SIG-M5 (cell line): ENCODE data around the gene LIF.
"Not testable (repeated sequence)": the region's sequence is repeated elsewhere in the genome, so short reads cannot be mapped to it uniquely, and the experiment has no call there.

ENCODE experiments used
- DNase-seq: peaks from one replicate; lab custom pipeline; 2025; lab: John Stamatoyannopoulos, UW

Gene LIF

DNA sequence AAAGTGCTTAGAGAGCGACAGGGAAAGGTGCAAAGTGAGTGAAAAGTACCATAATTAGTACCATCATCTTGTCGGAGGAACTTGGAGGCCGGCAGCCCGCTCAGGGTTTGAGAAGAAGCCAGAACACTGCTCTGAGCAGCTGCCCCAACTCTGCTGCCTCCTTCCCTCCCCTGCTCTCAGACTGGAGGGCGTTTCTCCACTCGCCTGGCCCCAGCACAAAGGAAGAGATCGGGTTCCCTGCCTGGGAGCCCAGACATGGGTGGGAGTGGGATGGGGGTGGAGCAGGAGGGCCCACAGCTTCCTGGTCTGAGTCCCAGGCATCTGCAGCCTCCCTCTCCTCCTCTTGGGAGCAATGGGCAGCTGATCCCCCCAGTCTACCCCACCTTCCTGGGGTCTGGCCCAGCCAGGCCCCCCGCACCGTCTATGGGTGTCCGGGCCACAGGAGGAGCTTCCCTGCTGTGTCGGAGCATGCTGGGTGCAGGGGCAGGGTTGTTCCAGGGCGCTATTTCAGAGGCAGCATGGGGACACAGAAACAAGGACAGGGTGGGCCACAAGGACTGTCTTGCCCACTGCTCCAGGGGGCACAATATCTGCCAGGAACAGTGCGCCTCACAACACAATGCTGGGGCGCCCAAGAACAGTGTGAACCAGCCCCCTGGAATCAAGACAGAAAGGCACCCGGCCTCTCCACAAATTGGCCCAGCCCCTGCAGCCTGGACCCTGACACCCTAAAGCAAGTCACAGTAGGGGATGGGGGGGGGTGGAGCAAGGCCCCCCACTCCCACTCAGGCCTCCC, 4.8 kb downstream of the LIF start:
- no peak for DNase-seq

DNA sequence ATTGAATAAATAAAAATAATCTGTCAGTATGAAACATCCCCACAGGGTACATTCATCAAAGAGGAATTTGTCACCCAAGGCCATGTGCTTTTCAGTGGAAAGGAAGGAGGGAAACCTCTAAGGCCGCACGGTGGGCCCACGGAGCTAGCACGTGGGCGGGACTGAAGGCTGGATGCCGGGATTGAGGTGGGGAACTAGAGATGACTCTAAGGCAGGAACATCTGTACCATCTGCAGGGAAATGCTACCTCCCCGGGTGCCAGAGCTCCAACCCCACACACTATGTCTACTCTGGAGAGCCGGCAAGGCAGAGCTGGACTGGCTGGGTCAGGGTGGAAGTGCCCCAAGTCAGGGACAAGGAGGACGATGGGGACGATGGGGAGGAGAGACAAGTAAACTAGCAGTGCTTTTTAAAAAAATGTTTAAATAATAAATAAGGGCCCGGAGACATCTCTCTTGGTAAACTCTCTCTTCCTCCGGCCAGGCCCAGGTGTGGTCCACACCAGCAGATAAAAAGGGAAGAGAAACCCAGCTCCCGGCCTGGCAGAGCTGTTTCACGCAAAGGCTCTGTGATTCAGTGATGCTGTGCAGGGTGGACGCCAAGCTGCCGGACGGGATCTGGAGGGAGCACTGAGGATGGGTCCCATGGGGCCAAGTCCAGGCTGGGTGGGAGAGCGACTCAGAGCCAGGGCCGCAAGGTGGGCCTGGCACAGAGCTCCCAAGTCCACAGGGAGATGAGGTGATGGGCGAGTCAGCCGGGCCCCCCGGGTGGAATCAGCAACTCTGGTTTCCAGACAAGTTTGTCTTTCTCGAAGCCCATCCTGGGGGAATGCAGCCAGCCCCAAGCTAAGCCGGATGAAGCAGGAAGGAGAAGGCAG, 5.8 kb downstream of the LIF start:
- DNase-seq, result no peak

DNA sequence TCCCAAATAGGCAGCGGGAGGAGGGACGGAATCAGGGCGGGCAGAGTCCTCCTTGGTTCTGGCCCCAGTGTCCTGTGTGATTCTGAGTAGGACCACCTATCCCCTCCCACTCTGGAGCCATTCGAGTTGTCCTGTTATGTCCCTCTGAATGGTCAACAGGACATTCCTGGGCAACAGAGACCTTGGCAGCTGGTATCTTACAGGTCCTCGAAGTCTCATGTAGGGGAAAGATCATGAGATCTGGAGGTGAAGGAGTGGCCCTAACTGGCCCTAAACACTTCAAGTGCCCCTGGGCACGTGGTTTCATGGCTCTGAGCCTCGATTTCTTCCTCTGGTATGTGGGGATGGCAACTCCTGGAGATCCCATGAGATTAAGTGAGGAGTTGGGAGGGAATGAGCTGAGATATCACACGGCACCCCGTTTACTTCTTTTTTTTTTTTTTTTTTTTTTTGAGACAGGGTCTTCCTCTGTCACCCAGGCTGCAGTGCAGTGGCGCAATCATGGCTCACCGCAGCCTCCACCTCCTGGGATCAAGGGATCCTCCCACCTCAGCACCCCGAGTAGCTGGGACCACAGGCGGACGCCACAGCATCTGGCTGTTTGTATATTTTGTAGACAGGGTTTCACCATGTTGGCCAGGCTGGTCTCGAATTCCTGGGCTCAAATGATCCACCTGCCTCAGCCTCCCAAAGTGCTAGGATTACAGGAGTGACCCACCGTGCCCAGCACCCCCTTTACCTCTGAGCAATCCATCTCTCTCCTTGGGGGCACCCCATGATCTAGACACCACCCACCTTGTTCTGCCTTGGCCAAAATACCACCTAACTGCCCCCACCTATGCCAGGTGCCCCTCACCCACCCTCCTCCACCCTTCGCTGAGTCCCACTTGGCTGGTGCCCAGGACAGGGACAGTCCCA, 6.8 kb downstream of the LIF start:
- DNase-seq, result no peak

DNA sequence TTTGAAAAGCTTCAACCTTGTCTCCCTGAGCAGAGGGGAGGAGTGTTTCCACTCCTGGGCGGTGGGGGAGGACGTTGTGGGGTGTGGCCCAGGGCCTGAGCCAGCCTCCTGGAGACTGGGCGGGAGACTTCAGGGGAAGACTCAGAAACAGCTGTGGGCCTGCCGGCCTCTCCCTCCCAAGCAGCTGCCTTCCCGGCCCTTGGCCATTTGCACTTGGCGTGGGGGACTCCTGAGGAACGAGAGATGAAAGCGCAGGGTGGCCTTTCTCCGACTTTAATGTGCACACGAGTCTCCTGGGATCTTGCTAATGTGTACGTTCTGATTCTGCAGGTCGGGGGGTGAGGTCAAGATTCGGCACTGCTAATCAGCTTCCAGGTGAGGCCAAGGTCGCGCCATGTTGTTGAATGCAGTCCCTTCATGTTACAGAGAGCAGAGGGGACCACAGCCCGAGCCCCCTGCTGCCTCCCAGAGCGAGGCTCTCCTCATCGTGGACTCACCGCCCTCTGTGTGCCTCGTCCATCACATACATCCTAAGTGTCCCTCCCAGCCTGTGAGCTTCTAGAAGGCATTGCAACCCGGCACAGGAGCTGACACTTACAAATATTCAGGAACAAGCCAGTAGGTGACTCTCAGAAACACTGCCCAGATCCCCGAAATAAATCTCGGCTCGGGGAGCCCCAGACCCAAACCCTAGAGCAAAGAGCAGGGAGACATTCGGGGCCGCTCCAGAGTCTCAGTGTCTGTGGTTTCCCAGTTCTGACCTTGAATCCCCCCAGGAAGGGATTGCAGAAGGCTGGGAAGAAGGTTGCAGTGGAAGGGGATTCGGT, 7.7 kb downstream of the LIF start:
- DNase-seq, result no peak

DNA sequence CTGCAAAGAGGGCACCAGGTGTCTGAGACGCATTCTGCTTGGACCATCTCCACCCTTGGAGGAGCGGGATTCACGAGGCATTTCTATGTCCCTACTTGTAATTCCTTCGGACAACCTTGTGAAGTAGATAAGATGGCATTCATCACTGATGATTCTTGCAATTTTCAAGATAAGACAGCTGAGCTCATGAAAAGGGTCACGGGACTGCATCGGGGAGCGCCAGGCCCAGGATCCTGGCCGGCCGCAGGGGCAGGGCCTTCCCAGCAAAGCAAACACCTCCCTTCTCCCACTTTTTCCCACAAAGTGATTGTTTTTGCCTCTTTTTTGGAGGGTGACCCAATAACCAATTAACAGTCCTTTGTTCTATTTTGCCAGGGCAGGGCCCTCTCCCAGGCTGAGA, 8.4 kb downstream of the LIF start:
- DNase-seq, result no peak

DNA sequence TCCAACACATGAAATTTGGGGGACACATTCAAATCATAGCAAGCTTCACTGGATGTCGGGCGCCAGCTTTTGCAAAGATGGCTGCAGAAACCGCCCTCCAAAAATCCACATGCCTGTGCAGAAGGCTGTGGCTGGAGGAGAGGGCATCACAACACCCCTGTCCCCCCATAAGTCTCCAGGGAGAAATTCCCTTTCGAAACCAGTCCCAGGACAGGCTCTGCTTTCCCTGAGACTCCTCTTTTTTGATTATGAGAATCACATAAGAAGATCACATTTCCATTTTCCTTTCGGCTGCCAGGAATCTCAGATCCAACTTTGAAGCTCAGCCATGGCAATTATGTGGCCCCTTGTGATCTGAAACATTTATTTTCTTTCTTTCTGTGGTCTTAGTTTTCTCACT, 9.7 kb downstream of the LIF start:
- DNase-seq, result no peak

DNA sequence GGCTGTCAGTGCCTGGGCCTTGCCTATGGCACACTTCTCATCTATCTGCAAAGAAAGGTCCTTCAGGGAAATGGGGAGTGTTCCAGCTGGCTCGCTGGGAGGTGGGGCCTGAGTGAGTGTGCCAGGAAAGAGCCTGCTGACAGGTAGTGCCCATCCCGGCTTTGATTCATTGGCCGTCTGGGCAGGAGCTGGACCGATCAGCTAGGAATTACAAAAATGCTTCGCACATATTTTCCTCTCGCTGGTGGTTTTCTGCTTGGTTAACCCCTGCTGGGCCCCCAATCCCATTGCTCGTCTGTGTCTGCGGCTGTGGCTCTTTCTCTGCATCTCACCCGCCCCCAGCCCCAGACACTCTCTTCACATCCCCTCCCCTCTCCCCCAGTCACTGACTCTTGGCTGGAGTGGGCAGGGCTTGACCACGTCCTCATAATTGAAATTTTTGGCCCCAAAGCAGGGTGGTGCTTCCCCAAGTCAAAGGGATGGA, 10.8 kb downstream of the LIF start:
- no peak for DNase-seq

DNA sequence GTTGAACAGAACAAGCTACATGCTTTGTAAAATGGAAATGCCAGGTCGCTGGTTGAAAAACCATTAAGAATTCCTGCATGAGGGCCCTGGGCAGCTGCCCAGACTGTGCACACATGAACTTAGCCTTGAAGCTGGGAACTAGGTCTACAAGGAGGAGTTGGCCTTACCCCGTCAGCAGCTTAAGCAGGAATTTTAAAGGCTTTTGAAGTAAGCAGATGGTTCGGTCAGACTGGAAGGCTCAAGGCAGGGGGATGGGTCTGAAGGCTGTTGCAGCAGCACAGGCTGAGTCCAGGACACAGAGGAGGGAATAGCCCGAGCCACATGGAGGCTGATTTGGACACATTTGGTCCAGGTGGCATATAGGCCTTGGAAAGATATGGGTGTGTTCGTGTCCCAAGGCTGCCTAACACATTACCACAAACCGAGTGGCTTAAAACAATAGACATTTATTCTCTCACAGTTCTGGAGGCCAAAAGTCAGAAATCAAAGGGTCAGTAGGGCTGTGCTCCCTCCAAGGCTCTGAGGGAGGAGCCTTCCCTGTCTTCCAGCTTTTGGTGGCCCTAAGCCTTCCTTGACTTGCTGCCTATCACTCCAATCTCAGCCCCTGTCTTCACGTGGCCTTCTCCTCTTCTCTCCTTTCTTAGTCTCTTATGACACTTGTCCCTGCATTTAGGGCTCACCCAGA, 11.6 kb downstream of the LIF start:
- DNase-seq, result no peak

DNA sequence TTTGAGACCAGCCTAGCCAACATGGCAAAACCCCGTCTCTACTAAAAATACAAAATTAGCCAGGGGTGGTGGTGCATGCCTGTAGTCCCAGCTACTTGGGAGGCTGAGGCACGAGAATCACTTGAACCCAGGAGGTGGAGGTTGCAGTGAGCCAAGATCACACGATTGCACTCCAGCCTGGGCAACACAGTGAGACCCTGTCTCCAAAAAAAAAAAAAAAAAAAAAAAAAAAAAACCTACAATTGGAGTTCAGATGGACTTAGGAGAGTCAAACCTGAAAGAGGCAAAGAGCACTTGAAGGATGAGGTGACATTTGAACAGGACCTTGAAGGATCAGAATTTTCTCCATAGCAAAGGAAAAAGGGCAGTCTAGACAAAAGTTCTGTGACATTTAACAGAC, 12.2 kb downstream of the LIF start:
- not testable (repeated sequence) for DNase-seq

DNA sequence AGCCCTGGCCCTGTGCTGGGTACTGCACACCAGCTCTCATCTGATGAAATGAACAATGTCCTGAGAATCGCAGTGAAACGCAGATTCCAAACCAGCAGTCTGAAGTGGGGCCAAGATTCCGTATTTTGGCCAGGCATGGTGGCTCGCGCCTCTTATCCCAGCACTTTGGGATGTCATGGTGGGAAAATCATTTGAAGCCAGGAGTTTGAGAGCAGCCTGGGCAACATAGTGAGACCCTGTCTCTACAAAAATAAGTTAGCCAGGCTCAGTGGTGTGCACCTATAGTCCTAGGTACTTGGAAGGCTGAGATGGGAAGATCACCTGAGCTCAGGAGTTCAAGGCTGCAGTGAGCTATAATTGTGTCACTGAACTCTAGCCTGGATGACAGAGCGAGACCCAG, 13.0 kb downstream of the LIF start:
- no peak for DNase-seq

DNA sequence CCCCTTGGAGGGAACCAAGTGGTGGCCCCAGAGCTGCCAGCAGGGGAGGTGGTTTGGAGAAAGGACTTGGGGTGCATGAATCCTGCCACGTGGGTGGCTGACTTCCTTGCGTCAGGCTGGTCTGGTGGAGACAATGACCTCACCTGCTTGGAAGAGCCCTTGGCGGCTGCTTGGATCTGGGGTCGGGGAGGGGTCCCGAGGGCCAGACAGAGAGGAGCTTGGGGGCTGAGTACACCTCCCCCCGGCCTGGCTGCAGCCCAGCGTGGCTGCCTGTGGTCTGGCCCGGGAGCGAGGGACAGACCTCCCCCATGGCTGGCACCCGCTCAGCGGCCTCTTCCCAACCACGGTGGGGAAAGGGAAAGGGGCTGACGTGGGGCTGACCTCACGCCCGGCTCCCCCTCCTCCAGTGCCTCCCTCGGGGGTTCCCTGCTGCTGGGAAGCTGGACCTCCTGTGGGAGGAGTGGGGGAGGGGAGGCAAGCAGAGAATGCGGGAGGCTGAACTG, 13.8 kb downstream of the LIF start:
- no peak for DNase-seq

DNA sequence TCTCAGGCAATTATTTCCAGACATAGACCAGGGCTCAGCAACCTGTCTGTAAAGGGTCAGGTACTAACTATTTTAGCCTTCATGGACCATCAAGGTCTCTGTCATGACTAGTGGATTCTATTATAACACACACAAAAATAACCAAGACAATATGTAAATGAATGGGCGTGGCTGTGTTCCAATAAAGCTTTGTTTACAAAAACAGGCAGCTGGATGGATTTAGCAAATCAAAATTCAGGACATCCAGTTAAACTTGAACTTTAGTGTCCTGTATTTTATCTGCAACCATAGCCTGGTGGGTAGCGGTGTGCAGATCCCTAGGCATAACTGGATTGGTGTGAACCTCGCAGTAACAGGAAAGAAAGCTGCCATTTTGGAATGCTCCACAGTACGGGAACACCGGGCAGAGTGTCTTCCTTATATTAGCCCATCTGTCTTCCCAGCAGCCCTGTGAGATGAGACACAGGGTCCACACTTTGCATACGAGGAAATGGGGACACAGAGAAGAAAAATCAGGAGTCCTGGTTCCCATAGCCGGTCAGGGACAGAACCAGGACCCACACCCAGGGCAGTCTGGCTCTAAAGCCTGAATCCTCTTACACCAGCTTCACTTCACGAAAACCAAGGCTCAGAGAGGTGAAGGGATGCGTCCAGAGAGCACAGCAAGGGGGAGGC, 15.6 kb downstream of the LIF start:
- no peak for DNase-seq

DNA sequence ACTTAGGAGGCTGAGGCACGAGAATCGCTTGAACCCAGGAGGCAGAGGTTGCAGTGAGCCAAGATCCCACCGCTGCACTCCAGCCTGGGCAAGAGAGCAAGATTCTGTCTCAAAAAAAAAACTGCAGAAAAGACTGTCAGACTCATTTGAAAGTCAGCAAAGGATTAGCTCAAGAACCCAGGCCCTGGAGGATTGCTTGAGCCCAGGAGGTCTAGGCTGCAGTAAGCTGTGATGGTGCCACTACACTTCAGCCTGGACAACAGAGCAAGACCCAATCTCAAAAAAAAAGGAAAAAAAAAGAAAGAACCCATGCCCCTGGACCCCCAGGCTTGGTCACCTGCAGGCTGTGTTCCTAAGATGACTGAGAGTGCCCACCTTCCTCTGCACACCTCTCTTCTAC, 16.2 kb downstream of the LIF start:
- no peak for DNase-seq

DNA sequence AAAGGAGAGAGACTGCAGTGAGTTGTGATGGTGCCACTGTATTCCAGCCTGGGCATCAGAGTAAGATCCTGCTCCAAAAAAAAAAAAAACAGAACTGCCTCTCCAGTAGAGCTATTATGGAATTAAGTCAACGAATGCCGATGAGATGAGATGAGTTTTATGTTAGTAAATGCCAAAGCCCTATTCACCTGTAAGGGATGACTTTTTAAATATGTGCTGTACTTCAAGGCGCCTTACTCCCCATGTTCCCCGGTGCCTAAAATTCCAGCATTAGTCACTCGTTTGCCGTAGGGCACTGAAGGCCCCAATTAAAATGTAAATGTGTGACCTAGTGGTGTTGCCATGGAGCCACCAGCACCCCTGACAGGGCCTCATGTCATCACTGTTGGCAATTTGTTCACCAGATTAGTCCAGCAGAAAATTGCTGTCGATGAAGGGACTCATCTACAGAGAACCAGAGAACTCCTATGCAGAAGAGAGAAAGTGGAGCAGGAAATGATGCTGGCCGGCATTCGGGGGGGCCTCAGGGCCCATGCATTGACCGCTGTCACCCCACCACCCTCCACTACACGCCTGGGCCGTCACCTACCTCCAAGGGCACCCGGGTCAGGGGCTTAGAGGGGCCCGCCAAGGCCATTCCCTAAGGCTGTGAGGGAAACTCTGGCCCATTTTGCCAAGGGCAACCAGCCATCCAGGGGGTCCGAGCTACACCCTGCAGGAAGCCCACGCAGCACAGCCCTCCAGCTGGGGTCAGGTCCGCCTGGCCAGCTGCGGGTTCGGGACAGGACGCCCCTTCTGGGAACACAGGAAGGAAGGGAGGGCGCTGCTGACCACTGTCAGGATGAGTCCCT, 17.8 kb downstream of the LIF start:
- no peak for DNase-seq

DNA sequence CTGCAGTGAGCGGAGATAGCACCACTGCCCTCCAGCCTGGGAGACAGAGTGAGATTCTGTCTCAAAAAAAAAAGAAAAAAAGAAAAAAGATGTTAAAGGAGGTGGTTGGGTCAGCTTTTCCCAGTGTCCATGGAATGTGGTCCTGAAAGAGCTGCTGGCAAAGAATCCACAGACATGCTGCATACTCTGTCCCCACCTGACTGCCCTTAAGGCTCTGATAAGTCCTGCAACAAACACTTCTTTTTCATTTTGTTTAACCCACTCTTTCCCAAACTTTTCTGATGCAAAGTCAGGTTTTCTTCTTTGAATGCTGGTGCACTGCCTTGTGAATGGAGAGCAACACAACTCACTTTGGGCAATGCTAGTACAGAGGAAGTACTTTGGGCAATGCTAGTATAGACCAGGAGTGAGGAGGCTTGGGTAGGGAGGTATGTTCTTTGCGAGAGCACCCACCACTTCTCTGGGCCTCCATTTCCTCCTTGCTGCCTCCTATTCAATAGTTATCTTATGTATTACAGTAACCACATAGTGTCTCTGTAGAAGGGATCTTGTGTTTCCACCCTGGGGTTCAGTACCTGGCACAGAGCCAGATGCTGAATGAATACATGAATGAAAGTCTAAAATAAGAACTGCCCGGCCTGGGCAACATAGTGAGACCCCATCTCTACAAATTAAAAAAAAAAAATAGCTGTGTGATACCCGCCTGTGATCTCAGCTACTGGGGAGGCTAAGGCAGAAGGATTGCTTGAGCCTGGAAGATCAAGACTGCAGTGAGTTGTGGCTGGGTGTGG, 18.9 kb downstream of the LIF start:
- DNase-seq, result no peak

DNA sequence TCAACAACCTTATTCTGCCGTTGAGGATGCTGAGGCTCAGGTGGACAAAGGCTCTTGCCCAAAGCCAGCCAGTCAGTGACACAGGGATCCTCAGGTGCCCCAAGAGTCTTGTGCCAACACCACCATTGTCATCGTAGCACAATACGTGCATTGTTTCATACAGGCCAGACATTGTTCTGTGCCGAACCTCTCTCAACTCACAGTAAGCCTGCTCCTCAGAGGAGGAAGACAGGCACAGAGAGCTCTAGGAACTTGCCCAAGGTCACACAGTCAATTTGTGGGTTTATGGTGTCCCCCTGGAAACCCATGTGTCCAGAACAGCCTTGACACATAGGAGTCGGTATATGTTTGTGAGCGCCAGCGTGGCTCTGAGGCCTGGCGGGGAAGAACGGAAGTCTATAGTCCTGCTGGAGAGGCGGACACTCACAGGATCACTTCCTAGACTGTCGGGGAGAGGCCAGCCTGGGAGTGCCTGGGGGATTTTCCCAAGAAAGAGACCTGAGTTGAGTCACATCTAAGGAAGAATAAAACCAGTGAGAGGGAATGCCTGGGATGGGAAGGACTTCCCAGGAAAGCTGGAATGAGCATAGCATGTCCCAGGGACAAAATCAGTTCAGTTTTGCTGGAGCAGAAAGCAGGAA, 20.2 kb downstream of the LIF start:
- DNase-seq, result no peak

DNA sequence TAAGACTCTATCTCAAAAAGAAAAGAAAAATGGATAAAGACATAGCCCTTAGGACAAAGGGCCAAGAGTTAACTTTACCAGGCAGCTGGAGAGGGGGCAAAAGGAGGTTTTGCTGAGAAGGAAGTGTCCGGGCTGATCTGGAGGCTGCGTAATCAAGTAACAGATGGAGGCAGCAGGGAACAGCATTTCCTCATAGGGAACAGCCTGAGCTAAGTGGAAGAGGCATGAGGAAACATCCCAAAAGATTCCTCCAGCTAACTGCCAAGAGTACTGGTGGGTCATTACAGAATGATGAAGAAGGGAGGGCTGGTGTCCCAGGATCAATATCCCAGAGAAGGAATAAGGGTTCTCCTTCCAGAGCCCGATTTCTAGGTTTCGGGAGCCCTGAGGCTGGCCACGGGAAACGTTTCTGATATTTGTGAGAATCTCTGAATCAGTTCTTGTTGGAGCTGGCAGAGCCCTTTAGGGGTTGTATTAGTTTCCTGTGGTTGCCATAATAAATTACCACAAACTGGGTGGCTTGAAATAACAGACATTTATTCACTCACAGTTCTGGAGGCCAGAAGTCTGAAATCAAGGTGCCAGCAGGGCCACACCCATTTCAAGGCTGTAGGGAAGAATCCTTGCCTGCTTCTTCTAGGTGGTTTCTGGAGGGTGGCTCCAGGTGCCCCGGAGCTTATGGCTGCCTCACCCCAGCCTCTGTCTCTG, 21.2 kb downstream of the LIF start:
- DNase-seq, result no peak
